Mucosa of descending colon (tissue), 3 donors: Measurements from ENCODE around the gene PIGU. TPM values are rescaled to one million over a fixed set of nuclear protein-coding genes. Genes with fewer than 3 reads are reported as not detected.
A peak's percentile ranks its signal among the peaks of the same experiment; 100 is the strongest.
"Not testable (repeated sequence)": the region's sequence is repeated elsewhere in the genome, so short reads cannot be mapped to it uniquely, and the experiment has no call there.

ENCODE experiments used
- ATAC-seq: fragments of 200-7000 bp; cut with Tn5 transposase; one replicate; pipeline ENCODE4 v1.9.1; 2020; ENCODE audit warnings: mild to moderate bottlenecking, moderate library complexity
- DNase-seq, 3 donors: peaks; one replicate each; pipeline ENCODE4 v3.0.0-alpha.2; 2020
- H3K36me3 ChIP-seq: fragments of 200-600 bp; one replicate; pipeline ENCODE4 v1.8.0; 2021; ENCODE audit warnings: low read depth, mild to moderate bottlenecking
- H3K4me1 ChIP-seq: fragments of 200-600 bp; one replicate; pipeline ENCODE4 v1.8.0; 2021; ENCODE audit warnings: low read depth, mild to moderate bottlenecking
- H3K4me3 ChIP-seq: fragments of 200-600 bp; one replicate; pipeline ENCODE4 v1.8.0; 2021; ENCODE audit warnings: mild to moderate bottlenecking
- H3K9me3 ChIP-seq: fragments of 200-600 bp; one replicate; pipeline ENCODE4 v1.8.0; 2021; ENCODE audit warnings: mild to moderate bottlenecking
- CTCF ChIP-seq: fragments of 200-600 bp; IDR thresholded peaks from one replicate; pipeline ENCODE4 v1.8.0; 2022; ENCODE audit warnings: antibody characterized with exemption, mild to moderate bottlenecking
- intact Hi-C, 2 donors: fragments of 100-400 bp; cut with DNase I in 1 of 2; cut with micrococcal nuclease in 1 of 2; formaldehyde crosslinking; loops; one replicate each; pipeline versions ENCODE4 v1.11.0 to v1.11.1; 2022; cut with DNase I, micrococcal nuclease
- total RNA-seq, 3 donors: library from RNA; stranded (reverse); fragmentation: NEBNext Ultra II Directional in 2 of 3; extraction: Animal tissue kit (Norgen Biotek cat#: 25700) in 2 of 3; gene quantifications; one replicate each; pipeline versions ENCODE4 v1.2.1 to v1.2.4, GENCODE V29; 2021 to 2023
- donor health status: DM: no; HTN: no; CAD: no; lungs with moderate emphysema.
- donor health status: DM: no; HTN: no; CAD: no.
- donor health status: DM: no; HTN: yes; CAD: no.

PIGU gene
- total RNA-seq, 3 donors from 2014 or later, result 14.4 to 26.3 (median 24.3) TPM

GRCh38 chr20:34525709-34526416, 151.0 kb downstream of the PIGU start:
- ATAC-seq (peak; percentile 92), DNase-seq (peak; percentile 84 to 88 (median 85))
- Histone ChIP-seq H3K9me3 (no peaks in the 10 kb centered on the region), H3K4me1 (peaks cover 37% of the 10 kb centered on the region), H3K4me3 (no peak overlapping the region), H3K36me3 (no peaks in the 10 kb centered on the region)
- TF ChIP-seq CTCF, result no peak
- intact Hi-C loops, result no loop called here

- H3K4me3 ChIP-seq, result no peak overlapping the region
- H3K9me3 ChIP-seq, result no peaks in the 10 kb centered on the region
- H3K36me3 ChIP-seq, result no peaks in the 10 kb centered on the region
- H3K4me1 ChIP-seq, result peaks cover 37% of the 10 kb centered on the region
- intact Hi-C loops, result no loop called here
- no peak for TF ChIP-seq CTCF
- ATAC-seq (no peak), DNase-seq (peak in 1 of 3 donors; percentile 15)
Observed at GRCh38 chr20:34525342-34525708, 151.6 kb downstream of the PIGU start.

GRCh38 chr20:34524426-34524825, 152.5 kb downstream of the PIGU start:
- H3K36me3 ChIP-seq, result no peaks in the 10 kb centered on the region
- H3K9me3 ChIP-seq, result no peaks in the 10 kb centered on the region
- H3K4me1 ChIP-seq, result peaks cover 41% of the 10 kb centered on the region
- ATAC-seq (no peak), DNase-seq (no peak)
- no peak for TF ChIP-seq CTCF
- intact Hi-C loops, result no loop called here
- H3K4me3 ChIP-seq, result no peak overlapping the region

GRCh38 chr20:34522969-34523871, 153.7 kb downstream of the PIGU start:
- DNase-seq (peak; percentile 70 to 76 (median 74)), ATAC-seq (peak; percentile 65)
- intact Hi-C loops, result no loop called here
- H3K9me3 ChIP-seq, result no peaks in the 10 kb centered on the region
- no peak overlapping the region for H3K4me3 ChIP-seq
- peaks cover 41% of the 10 kb centered on the region for H3K4me1 ChIP-seq
- TF ChIP-seq CTCF, result no peak
- H3K36me3 ChIP-seq, result no peaks in the 10 kb centered on the region

- H3K4me3 ChIP-seq, H3K9me3 ChIP-seq, intact Hi-C loops, H3K36me3 ChIP-seq, DNase-seq, ATAC-seq: not testable (repeated sequence)
- peaks cover 38% of the 10 kb centered on the region for H3K4me1 ChIP-seq
Observed at GRCh38 chr20:34519841-34520240, 157.1 kb downstream of the PIGU start.

GRCh38 chr20:34518863-34519262, 158.0 kb downstream of the PIGU start:
- H3K4me3 ChIP-seq, H3K36me3 ChIP-seq, DNase-seq, ATAC-seq, intact Hi-C loops, H3K9me3 ChIP-seq: not testable (repeated sequence)
- peaks cover 35% of the 10 kb centered on the region for H3K4me1 ChIP-seq
